KMS-11 (cell line): ENCODE data around the gene OR13H1.

ENCODE experiments used
- H2AFZ ChIP-seq: fragments of 200-600 bp; sonication (generic); 2 replicates; pipeline ENCODE4 v1.6.1; 2016; ENCODE audit warnings: antibody characterized with exemption, mixed run types, low read depth
- H3K27ac ChIP-seq: fragments of 200-600 bp; sonication (generic); 2 replicates; pipeline ENCODE4 v1.6.1; 2016; ENCODE audit warnings: mild to moderate bottlenecking, mixed run types
- H3K27me3 ChIP-seq: fragments of 200-600 bp; sonication (generic); 2 replicates; pipeline ENCODE4 v1.6.1; 2017; ENCODE audit warnings: mild to moderate bottlenecking, low read depth, mixed run types, moderate library complexity; ENCODE audit not compliant: insufficient read depth
- H3K36me3 ChIP-seq: fragments of 200-600 bp; sonication (generic); 2 replicates; pipeline ENCODE4 v1.6.1; 2017; ENCODE audit warnings: mild to moderate bottlenecking, mixed run types; ENCODE audit not compliant: insufficient read depth
- H3K4me1 ChIP-seq: fragments of 200-600 bp; sonication (generic); 2 replicates; pipeline ENCODE4 v1.6.1; 2016; ENCODE audit warnings: mild to moderate bottlenecking, low read depth, mixed run types; ENCODE audit not compliant: poor library complexity, severe bottlenecking
- H3K4me2 ChIP-seq: fragments of 200-600 bp; sonication (generic); 2 replicates; pipeline ENCODE4 v1.7.0; 2016; ENCODE audit warnings: mild to moderate bottlenecking, mixed run types
- H3K4me3 ChIP-seq: fragments of 200-600 bp; sonication (generic); IDR thresholded peaks from 2 replicates; pipeline ENCODE4 v1.6.1; 2017; ENCODE audit warnings: low read depth, low read length, mixed read lengths; ENCODE audit not compliant: insufficient read depth
- H3K79me2 ChIP-seq: fragments of 200-600 bp; sonication (generic); 2 replicates; pipeline ENCODE4 v1.6.1; 2016; ENCODE audit warnings: low read depth, mixed run types; ENCODE audit not compliant: insufficient read depth
- H3K9ac ChIP-seq: fragments of 200-600 bp; sonication (generic); 2 replicates; pipeline ENCODE4 v1.6.1; 2016; ENCODE audit warnings: mild to moderate bottlenecking, mixed run types
- H4K20me1 ChIP-seq: fragments of 200-600 bp; sonication (generic); 2 replicates; pipeline ENCODE4 v1.6.1; 2016; ENCODE audit warnings: mild to moderate bottlenecking, mixed run types; ENCODE audit not compliant: insufficient read depth
- CTCF ChIP-seq: fragments of 200-600 bp; sonication (generic); conservative IDR thresholded peaks from 2 replicates; pipeline ENCODE4 v1.6.1; 2017; ENCODE audit warnings: low read depth, mild to moderate bottlenecking, antibody characterized with exemption, low read length, moderate library complexity, mixed read lengths

The OR13H1 gene

GRCh38 chrX:131588995-131589394 is 45.1 kb downstream of the OR13H1 start:
- no peaks in the 10 kb centered on the region for H3K4me1 ChIP-seq
- no peaks in the 10 kb centered on the region for H3K79me2 ChIP-seq
- no peak overlapping the region for H3K9ac ChIP-seq
- TF ChIP-seq CTCF, result no peak
- H4K20me1 ChIP-seq, result no peaks in the 10 kb centered on the region
- H3K27me3 ChIP-seq, result no peaks in the 10 kb centered on the region
- H3K36me3 ChIP-seq, result no peaks in the 10 kb centered on the region
- no peak overlapping the region for H2AFZ ChIP-seq
- H3K4me2 ChIP-seq, result no peak overlapping the region
- no peak overlapping the region for H3K4me3 ChIP-seq
- H3K27ac ChIP-seq, result no peak overlapping the region
